GM12801 (cell line): Measurements from ENCODE around the gene TMEM212.

Experiments used
- TF ChIP-seq, protein P1 (sequence below): IDR thresholded peaks from one replicate; pipeline ENCODE4 v1.5.1; 2011; ENCODE audit warnings: control low read depth; ENCODE audit not compliant: insufficient read length; ENCODE audit errors: extremely low read depth

The TMEM212 gene

DNA sequence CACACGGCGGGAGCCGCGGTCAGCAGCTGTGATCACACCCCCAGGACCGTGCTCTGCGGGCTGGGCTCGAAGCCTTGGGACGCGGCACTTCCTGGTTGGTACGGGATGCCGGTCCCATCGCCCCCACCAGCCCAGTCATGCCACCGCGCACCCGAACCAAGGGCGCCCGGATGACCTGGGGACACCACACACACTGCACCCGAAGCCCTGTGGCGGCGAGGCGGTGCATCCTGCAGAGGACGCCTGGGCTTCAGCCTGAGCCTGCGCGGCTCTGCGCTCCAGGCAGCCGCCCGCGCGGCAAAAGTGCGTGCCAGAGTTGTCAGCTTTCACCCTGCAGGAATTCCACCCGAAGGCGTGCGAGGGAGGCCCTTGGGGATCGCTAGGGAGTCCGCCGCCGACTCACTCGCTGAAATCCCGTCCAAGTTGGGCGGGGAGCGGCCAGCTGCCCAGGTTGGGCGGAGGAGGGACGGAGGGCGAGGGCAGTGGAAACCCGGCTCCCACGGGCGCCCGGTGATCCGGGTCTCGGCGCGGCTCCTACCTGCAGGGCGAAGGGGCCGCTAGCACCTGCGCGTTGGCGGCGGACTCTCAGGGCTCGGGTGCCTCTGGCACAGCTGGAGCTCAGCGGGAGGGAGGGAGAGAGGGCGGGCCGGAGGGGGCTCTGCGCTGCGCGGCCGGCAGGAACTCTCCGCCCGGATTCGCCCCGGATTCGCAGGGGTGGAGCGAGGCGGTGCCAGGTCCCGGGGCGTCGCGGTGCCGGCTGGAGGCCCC lies 33.1 kb upstream of the TMEM212 start, which contains the start of gene PLD1:
Gene PLD1 (minus strand): TSS at position 623 of the 768 bp plus-strand sequence. CDS start 72,432 bp downstream, outside the sequence.
- TF ChIP-seq, protein P1, sequence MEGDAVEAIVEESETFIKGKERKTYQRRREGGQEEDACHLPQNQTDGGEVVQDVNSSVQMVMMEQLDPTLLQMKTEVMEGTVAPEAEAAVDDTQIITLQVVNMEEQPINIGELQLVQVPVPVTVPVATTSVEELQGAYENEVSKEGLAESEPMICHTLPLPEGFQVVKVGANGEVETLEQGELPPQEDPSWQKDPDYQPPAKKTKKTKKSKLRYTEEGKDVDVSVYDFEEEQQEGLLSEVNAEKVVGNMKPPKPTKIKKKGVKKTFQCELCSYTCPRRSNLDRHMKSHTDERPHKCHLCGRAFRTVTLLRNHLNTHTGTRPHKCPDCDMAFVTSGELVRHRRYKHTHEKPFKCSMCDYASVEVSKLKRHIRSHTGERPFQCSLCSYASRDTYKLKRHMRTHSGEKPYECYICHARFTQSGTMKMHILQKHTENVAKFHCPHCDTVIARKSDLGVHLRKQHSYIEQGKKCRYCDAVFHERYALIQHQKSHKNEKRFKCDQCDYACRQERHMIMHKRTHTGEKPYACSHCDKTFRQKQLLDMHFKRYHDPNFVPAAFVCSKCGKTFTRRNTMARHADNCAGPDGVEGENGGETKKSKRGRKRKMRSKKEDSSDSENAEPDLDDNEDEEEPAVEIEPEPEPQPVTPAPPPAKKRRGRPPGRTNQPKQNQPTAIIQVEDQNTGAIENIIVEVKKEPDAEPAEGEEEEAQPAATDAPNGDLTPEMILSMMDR = no peak

DNA sequence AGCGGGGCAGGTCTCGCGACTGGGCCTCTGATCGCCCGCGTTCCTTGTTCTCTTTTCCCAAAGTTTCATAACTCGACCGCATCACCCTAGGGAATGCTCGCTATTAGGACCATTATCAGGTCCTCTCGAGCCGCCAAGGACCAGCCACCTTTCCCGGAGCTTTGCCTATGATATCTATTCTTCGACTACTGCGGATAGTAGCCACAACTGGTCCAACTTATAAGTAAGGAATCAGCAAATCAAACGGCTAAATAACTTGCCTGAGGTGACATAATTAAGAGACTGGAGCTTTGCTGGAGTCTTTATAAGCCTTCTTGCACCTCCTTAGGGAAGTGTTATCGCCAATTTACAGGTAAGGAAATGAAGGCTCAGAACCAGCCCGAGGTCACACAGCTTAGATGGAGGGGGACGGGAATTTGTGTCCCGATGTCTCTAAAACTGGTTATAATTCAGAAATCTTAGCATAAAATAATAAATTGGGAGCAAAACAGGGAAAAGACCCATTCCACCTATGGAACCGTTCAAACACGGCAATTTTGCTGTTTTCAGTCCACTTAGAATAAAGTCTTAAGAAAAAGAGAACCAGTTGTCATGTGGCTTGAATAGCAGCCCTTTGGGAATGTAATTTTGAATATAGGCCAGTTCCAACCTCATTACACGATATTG lies 32.4 kb upstream of the TMEM212 start:
- TF ChIP-seq, protein P1 = no peak

DNA sequence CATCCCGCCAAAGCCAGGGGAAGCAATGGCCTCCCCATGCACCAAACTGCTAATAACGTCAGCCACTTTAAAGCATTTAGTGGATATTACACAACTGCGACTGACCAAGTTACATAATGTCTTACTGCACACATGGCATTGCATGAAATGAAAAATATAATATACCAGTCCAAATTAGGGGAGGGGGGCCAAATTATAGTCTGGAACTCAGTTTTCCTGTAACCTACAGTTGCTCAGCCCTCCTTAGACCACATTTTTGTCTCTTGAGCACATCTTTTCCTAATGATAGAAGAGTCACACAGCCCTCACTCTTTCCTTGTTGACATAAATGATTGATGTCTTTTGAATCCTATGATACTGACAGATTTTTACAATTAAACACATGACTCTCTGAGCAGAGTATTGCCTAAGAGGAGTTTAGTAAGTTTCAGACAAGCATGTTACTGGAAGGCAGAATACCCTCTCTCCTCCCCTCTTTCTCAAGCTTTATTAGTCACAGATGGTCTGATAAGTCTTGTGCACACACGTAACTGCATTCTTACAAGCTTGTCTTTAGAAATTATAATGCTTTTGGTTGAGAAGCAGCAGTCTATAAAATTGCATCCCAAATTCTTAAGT lies 31.7 kb upstream of the TMEM212 start:
- TF ChIP-seq, protein P1 = no peak

DNA sequence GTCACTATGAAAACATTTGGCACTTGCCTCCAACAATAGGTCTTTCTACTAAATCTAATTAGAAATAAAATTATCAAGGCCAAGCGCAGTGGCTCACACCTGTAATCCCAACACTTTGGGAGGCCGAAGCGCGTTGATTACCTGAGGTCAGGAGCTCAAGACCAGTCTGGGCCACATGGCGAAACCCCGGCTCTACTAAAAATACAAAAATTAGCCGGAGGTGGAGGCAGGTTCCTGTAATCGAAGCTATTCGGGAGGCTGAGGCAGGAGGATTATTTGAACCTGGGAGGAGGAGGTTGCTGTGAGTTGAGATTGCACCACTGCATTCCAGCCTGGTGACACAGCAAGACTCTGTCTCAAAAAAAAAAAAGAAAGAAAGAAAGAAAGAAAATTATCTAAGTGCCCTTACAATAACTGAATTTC lies 31.2 kb upstream of the TMEM212 start:
- TF ChIP-seq, protein P1 = no peak

DNA sequence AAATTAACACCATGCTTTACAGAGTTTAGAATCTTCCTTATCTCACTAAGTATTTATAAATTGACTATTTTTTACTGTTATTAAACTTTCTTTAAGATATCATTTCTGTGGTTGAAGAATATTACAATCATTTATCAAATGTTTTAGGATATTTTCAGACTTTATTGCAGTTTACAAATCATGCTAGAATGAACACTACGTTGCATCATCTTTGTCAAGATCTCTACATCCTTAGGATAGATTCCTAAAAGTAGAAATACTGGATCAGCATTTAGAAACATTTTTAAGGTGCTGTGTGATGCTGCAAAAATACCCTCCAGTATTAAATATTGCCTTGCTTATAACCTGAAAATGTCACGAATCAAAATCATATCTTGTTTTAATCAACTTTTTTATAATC lies 30.3 kb upstream of the TMEM212 start:
- TF ChIP-seq, protein P1 = no peak

DNA sequence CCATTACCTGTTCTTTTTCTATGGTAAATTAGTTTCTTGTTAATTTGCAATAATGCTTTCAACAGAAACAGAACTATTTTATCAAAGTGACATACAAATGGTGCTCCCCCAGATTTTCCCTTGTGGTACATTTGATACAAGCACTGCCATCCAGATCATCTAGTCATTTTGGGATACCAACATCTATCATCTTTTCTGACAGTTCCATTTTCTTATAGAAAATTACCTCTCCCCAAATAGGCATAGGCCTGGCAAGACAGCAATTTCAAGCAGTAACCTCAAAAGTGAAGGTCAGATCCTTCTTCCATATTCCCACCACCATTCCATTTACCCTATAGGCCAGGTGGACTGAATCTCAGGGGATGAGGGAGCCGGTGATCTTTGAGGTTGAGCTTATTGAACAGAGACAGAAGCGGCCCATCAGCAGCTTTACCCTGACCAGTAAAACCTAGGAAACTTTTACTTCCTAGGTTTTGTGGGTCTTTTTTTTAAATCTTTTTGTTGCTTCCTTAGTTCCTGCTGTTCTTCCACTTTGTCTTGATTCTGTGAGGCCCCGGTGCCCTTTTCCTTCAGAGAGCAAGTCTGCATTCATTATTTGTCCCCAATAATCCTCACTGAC lies 29.8 kb upstream of the TMEM212 start:
- TF ChIP-seq, protein P1 = no peak

DNA sequence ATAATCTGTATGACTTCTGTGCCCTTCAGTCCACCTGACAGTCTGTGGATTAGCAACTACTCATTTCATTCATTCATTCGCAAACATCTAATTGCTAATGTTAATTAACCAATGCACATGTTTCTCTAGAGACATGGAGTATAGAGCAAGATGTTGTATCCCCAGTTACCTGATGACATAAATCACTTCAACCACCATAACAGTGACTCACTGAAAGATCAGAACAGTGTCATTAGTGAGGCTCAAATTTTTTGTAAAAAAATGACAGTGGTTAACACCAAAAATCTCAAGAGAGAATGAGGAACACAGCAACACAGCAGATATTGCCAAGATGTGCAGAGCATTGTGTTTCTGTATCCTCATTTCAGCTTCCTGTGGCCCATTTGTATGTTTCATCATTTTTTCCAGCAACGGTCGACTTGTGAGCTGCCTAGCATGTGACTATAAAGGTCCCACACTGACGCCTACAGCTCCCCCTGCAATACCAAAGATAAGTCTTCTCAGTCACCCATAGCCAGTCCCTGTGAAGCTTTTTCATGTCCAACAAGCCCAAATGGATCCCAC lies 29.2 kb upstream of the TMEM212 start:
- TF ChIP-seq, protein P1 = no peak
